ENCODE measurements around the gene MLF2.
A peak's percentile ranks its signal among the peaks of the same experiment; 100 is the strongest.

Gene MLF2, protein sequence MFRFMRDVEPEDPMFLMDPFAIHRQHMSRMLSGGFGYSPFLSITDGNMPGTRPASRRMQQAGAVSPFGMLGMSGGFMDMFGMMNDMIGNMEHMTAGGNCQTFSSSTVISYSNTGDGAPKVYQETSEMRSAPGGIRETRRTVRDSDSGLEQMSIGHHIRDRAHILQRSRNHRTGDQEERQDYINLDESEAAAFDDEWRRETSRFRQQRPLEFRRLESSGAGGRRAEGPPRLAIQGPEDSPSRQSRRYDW

DNA sequence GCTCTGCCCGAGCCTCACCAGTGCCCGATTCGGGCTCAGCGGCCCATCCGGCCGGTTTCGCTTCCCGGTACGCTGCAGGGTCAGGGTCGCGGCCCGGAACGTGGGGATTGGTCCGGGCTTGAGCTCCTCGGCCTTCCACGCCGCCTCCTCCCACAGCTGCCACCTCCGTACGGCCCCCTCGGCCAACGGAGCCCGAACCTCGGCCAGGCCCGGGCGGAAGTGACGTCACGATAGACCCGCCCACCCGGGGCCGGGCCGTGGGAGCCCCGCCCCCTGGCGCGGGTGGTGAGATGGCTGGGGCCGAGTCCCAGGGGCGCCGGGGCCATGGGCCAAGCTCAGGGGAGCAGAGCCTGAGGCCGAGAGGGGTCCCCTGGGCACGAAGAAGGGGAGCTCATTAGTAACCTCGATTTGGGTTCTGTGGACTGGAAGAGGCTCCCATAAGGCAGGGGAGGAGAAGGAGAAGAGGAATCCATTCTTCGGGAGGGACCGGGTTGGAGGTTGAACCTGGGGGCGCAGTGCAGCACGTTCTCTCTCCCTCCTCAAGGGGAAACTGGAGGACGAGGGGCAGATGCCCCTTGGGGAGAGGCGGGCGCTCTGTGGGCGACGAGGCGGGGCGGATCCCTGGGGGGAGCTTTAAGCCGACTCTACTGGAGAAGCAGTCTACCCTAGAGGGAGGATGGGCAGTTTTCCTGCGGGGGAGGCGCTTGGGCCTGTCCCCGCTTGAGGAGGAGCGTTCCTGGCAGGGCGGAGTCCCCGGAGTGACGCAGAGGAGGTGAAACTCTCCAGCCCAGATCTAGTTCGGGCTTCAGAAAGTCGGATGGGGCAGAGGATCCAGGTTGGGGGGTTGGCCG lies at the start of gene MLF2:
TSS of gene MLF2 (minus strand) at position 221 of the 851 bp plus-strand sequence. CDS start 807 bp downstream, outside the sequence.
- peak; percentile 95 to 100 (median 97) for DNase-seq
- intact Hi-C loops (cut with DNase I), result loop anchor here (1.0 to 2.0 kb wide), 3 partner anchors 14 to 72 kb away; partner anchors contain the start of gene PTMS

DNA sequence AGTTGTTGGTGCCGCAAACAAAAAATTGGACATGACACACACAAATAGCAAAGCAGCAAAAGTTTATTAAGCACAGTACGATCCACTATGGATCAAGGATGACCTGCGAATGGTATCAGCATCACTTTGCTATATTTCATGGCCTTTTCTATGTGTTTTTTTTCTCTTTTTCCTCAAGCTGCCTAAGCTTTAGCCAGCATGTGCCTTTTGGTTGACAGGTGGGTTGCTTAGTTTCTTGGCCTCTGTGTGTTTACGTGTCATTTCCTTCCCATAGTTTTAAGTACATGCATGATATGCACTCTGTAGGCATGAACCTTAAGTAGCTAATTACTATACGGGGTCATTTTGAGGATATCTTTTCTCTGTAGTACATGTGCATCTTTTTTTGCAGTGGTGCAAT lies 46.2 kb upstream of the MLF2 start:
- intact Hi-C loops (cut with DNase I), result no loop called here
- DNase-seq, result peak in 1 of 10 donors; percentile 2

DNA sequence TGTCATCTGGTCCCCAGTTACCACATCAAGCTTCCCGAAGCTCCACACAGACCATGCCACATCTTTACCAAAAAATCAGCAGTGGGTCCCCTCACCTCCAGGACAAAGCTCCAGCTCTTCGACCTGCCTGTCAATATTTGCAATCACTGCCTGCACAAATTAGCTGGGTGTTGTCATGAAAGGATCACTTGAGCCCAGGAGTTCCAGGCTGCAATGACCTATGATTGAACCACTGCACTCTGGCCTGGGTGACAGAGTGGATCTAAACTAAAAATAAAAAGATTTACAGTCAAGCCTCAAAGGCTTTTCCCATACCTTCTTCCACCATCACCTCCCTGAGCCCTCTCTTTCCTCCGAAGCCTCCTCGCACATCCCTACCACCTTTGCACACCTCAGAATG lies 43.6 kb upstream of the MLF2 start:
- intact Hi-C loops (cut with DNase I), result no loop called here
- DNase-seq, result peak in 2 of 10 donors; percentile 5 to 8

DNA sequence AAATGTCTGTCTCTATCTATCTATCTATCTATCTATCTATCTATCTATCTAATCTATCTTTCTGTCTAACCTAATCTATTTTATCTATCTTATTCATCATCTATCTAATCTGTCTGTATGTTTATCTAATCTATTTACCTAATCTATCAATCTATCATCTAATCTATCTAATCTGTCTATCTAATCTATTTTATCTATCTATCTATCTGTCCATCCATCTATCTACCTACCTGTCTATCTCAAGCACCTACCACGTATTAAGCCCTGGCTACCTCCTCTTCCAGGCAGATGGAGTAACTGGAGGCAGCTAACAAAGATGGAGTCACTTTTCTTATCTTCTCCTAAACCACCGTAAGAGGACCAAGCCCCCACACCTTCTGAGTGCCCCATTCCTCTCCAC lies 42.1 kb upstream of the MLF2 start:
- intact Hi-C loops (cut with DNase I), result no loop called here
- DNase-seq, result peak in 1 of 10 donors; percentile 3

DNA sequence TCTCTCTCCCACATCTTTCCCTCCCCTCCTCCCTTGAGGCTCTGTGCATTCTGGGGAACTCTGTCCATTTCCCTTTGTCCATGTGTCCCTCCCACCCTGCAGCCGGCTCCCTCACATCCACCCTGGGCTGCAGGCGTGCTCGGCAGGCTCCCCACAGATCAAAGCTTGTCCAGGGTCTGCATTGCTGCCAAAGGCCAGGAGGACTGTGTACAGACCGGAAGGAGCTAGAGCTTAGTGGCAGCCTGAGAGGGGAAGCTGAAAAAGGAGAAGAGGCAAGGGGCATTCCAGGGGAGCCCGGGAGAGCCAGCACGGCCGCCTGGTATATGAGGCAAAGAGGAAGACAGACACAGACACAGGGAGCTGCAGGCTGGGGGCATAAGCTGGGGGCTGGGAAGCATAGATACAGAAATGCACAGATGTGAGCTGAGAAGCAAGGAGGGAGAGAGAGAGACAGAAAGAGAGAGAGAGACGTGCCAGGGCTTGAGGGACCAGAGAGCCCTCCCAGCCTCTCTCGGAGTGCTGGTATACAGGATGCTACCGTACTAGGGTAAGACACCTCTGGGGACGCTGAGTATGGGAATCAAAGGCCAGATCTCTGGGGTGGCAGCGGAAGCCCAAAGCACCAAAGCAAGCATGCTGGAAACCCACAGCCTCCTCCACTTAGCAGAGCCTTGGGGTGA lies 39.7 kb upstream of the MLF2 start:
- intact Hi-C loops (cut with DNase I), result no loop called here
- DNase-seq, result peak in 5 of 10 donors; percentile 30 to 90 (median 49)

DNA sequence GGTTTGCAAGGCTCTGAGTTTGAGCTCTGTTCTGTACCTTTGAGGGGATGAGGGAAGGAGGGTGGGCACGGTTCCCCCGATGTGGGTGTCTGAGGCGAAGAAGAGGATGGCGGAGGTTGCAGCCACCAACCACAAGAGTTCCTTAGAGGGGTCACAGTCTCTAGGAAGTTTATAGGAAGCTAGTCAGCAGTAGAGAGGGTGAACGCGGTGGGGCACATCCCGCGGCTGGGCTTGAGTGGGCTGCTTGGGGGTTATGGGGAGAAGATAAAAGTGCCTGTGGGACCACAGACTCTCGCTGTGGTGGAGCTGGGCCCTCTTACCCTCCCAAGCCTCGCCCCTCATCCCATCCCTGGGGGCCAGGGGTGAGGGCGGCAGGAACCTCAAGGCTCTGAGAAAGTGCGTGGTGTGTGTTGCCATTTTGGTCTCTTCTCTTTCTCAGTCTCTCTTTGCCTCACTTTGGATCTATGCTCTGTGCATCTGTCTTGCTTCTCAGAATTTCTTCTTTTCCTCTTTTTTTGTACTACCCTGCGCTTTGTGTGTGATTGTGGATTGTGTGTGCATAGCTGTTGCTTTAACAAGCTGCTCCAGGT lies 39.1 kb upstream of the MLF2 start:
- peak in 2 of 10 donors; percentile 9 to 70 for DNase-seq
- intact Hi-C loops (cut with DNase I), result no loop called here

DNA sequence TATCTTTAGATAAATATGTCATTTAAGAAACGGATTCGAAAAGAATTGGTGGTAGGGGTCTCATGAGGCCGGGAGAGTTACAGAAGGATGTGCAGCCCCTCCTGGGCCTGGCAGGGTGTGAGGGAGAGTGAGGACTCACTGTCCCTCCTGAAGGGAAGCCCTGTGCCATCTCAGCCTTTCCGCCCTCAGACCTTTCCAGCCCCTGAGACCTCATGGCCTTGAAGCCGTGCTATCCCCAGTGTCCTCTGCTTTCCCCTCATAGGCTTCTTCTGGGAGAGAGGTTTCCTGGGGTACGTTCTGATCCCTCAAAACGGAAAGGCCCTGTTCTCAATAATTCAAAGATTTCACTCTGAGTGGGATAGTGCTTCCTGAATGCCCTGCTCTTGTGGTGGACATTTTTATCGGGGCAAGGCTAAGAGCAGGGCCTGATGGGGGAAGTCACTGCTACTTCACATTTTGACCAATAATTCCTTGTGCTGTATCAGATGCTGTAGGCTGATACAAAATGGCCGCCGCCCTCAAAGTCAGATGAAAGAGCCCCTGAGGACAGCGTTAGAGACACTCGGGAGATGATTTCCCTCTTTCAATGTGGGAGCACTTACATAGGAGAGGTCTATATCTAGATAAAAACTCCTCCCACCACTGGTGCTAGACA lies 37.7 kb upstream of the MLF2 start:
- intact Hi-C loops (cut with DNase I), result no loop called here
- DNase-seq, result peak in 2 of 10 donors; percentile 19 to 38

DNA sequence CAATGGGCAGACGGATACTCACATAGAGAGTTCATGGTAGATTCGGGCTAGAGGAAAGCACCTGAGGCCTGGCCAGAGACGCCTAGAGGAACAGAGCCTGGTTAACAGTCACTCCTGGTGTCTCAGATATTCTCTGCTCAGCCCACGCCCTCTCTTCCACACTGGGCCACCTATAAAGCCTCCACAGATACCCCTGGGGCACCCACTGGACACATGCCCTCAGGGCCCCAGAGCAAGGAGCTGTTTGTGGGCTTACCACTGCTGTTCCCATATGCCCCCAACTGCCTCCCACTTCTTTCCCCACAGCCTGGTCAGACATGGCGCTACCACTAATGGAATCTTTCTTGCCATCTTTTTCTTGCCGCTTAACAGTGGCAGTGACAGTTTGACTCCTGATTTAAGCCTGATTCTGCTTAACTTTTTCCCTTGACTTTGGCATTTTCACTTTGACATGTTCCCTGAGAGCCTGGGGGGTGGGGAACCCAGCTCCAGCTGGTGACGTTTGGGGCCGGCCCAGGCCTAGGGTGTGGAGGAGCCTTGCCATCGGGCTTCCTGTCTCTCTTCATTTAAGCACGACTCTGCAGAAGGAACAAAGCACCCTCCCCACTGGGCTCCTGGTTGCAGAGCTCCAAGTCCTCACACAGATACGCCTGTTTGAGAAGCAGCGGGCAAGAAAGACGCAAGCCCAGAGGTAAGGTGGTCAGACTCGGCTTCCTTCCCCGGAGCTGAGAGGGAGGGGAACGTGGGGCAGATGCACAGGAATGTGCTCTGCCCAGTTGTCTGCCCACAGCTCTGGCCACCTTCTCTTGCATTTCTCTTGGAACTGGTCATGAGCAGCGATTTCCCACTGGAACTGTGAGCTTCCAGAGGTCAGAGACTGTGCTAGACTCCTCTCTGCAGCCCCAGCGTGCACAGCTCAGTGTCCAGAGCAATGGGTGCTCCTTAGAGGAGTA lies 36.3 kb upstream of the MLF2 start, which contains the start of gene CD4:
TSS of gene CD4 (plus strand) at position 557 of the 953 bp plus-strand sequence. CDS start 10,611 bp downstream, outside the sequence.
- intact Hi-C loops (cut with DNase I), result no loop called here
- DNase-seq, result peak in 2 of 10 donors; percentile 43 to 89

DNA sequence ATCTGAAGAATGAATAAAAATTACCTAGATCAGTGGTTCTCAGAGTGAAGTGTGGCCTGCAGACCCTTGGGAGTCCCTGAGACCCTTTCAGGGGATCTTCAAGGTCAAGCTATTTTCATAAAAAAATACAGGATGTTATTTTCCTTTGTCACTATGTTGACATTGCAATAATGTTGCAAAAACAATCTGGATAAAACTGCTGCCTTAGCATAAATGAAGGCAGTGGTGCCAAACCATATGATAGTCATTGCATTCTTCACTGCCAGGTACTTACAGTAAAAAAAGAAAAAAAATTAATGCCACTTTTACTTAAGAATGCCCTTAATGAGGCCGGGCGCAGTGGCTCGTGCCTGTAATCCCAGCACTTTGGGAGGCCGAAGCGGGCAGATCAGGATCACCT lies 34.4 kb upstream of the MLF2 start:
- DNase-seq, result peak in 1 of 10 donors; percentile 24
- intact Hi-C loops (cut with DNase I), result no loop called here

DNA sequence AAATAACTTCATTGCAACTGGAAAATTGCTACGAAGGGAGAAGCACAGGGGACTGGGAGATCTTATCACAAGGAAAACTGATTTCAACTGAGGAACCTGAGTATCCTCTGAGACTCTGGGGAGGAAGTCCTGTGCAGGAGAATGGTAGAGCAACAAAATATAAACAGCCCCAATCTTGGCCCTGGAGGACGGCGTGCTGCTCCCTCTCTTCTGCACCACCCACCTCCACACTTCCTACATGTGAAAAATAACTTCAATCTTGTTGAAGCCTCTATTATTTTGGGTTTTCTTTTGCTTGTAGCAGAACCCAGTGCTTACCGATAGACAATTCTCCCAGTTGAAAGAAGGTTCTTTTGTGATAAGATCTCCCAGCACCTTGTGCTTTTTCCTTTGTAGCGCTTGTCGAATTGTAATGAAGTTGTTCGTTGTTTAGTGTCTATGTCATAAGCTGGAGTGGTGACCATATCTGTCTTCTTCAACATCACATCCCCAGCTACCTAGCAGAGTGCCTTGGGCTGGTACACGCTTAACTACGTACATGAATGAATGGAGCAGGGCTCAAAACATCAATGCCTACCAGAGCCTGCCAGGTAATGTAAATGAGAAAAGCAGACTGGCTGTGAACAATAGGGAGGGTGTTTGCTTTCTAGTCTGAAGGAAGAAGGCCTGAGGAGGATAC lies 33.6 kb upstream of the MLF2 start:
- intact Hi-C loops (cut with DNase I), result no loop called here
- DNase-seq, result peak in 2 of 10 donors; percentile 33 to 62

DNA sequence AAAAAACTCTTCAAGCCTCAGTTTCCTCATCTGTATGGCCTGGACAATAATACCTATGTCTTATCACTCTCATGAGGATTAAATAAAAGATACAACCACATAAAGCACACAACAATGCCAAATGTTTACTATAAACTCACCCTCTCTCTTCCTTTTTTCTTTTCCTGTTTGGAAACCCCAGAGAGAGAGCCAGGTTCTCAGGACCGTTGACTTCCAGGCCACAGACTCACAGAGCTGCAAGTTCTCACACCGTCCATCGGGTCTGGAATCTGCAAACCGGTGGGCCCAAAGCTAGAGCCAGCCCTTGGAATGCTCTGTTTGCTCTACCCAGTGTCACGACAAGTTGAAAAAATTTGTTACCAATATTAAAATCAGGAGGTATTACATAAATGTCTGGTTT lies 31.8 kb upstream of the MLF2 start:
- DNase-seq, result peak in 1 of 10 donors; percentile 7
- intact Hi-C loops (cut with DNase I), result no loop called here

DNA sequence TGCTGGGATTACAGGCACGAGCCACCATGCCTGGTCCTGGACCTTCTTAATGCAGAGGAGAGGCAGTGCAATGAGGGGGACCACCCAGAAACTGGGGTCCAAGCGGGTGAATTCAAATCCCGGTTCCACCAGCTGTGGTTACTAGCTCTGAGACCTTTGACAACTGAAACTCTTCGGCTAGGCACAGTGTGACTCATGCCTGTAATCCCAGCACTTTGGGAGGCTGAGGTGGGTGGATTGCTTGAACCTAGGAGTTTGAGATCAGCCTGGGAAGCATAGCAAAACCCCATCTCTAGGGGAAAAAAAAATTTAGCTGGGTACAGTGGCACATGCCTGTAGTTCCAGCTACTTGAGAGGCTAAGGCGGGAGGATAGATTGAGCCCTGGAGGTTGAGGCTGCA lies 31.4 kb upstream of the MLF2 start:
- DNase-seq, result peak in 1 of 10 donors; percentile 25
- intact Hi-C loops (cut with DNase I), result no loop called here

DNA sequence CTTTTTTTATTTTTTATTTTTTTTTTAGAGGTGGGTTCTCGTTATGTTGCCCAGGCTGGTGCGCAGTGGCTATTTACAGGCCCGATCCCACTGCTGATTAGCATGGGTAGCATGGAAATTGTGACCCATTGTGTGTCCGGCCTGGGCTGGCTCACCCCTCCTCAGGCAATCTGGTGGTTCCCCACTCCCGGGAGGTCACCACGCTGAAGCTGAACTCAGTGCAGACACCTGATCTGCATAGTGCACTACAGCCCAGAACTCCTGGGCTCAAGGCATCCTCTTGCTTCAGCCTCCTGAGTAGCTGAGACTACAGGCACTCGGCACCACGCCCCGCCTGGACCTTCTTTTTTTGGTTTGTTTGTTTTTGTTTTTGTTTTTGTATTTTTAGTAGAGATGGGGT lies 30.9 kb upstream of the MLF2 start:
- DNase-seq, result peak in 2 of 10 donors; percentile 52 to 59
- intact Hi-C loops (cut with DNase I), result no loop called here

DNA sequence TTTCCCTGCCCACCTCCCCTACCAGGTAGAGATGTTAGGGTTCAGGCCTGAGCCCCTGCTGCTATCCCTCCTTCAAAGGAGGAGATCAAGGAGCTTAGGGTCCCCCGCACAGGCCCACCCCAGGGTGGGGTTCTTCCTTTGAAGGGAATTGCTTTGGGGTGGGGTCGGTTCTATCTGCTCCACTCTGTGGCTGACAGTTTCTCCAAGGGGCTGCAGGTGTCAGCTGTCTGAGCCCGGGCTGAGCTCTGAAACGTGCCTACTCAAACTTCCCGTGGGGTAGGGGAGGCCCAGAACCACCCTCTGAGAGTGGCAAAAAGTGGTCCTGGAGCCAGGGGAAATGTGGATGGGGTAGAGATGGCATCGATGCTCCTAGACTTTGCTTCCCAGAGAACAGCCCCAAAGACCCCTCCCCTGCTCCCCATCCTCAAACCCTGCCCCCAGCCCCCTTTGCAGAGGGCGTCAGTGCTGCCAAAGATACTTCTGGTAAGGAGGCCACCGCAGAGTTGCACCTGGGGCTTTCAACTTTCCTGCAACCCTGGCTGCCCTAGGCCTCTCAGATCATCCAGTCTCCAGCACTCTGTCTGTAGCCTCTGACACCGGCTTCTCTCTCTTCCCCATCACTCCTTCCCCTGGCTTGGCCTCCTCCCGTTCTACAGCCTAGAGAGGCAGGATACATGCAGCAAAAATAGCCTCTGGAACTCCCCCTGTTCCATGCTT lies 30.1 kb upstream of the MLF2 start:
- intact Hi-C loops (cut with DNase I), result no loop called here
- DNase-seq, result peak in 1 of 10 donors; percentile 71

DNA sequence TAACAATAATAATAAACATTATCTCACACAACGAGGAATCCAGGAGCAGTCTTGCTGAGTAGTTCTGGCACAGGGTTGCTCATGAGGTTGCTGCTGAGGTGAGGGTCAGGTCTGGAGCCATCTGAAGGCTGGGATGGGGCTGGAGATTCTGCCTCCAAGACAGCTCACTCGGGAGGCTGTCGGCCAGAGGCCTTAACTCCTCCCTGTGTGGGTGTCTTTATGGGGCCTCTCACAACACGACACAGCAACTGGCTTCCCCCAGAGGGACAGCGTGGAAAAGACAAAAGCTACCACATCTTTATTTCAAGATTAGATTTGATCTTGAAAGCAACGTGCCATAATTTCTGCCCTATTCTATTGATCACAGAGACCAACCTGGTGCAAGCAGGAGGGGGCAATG lies 29.2 kb upstream of the MLF2 start:
- DNase-seq, result no peak
- intact Hi-C loops (cut with DNase I), result no loop called here

DNA sequence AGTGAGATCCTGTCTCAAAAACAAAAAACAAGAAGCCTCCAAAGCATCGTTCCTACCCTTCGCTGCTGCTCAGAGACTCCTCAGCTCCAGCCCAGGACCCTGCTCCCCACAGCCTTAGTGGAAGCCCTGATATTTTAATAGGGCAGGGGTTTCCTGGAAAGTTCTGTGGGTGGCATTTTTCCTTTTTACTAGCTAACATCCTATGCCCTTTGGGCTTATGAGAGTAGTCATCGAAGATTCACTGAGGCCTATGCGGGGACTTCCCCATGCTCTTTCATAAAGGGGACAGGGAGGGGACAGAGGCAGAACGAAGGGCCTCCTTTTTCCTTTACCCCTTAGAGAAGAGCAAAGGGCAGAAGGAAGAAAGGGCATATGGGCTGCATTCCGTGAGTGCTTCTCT lies 27.6 kb upstream of the MLF2 start:
- intact Hi-C loops (cut with DNase I), result no loop called here
- DNase-seq, result peak in 1 of 10 donors; percentile 1

DNA sequence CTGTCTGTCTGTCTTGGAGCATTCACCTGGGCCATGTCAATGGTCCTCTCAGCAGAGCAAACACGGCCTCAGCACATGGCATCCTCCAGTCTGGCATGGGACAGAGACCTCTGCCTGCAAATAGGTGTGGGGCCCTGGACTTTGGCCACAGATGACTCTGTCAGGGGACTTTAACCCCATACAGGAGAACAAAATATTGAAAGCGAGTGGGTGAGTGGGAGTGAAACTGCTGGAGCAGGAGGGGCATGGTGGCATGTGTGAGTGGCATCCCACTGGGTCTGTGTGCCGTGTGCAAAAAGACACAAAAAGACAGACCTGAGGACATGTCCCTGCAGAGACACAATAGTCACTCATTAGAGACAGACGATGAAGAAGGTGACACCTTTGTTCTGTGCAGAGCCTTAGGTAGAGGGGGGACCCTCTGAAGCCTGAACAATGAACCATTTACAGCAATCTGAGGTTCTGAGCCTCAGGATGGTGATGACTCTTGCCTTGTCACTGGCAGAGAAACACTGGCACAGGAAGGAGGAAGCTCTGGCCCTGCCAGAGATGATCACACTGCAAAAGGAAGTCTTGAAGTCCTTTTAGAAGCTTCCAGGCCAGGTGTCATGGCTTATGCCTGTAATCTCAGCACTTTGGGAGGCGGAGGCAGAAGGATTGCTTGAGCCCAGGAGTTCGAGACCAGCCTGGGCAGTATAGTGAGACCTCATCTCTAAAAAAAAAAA lies 26.9 kb upstream of the MLF2 start:
- intact Hi-C loops (cut with DNase I), result loop anchor here (1.0 to 5.0 kb wide), 2 partner anchors 27 to 43 kb away; partner anchors contain the start of gene MLF2

More for the DNA sequence above, 26.9 kb upstream of the MLF2 start:
- DNase-seq, result no peak
